Hematopoietic multipotent progenitor cell (in vitro differentiated cells): ENCODE measurements around the gene DHX34. TPM values are rescaled to one million over a fixed set of nuclear protein-coding genes. Genes with fewer than 3 reads are reported as not detected.

ENCODE experiments used
- DNase-seq, 3 donors: peaks; one replicate each; pipeline ENCODE4 v3.0.0-alpha.2; 2011 to 2015; ENCODE audit warnings: low read depth in 2 of 3, low spot score in 2 of 3
- total RNA-seq: library from RNA; depleted of rRNA; stranded (reverse); fragments of >200 nt; gene quantifications from one replicate; pipeline ENCODE4 v1.2.3, GENCODE V29; 2012

Gene DHX34
- total RNA-seq, 1 donor: 18.0 TPM

- DNase-seq: peak in 1 of 3 donors; percentile 36
Measured at GRCh38 chr19:47430041-47430802, 81.1 kb downstream of the DHX34 start.

- no peak for DNase-seq
Measured at GRCh38 chr19:47432091-47432490, 83.0 kb downstream of the DHX34 start.

Other genes starting within 250 kb of the DHX34 start
- 19.4 TPM for gene ZC3H4, start 235.5 kb upstream of the DHX34 start, total RNA-seq
- 35.0 TPM for gene SAE1, start 218.5 kb upstream of the DHX34 start, total RNA-seq
- 5.7 TPM for gene BBC3, start 118.1 kb upstream of the DHX34 start, total RNA-seq
- 6.5 TPM for gene CCDC9, start 92.8 kb upstream of the DHX34 start, total RNA-seq
- 2.2 TPM for gene INAFM1, start 74.4 kb upstream of the DHX34 start, total RNA-seq
- gene C5AR1, start 39.5 kb upstream of the DHX34 start, total RNA-seq: 0.81 TPM
- gene C5AR2, start 17.1 kb upstream of the DHX34 start, total RNA-seq: 0.81 TPM
- under 0.01 TPM for gene MEIS3, start 70.2 kb downstream of the DHX34 start, total RNA-seq
- gene SLC8A2, start 122.6 kb downstream of the DHX34 start, total RNA-seq: under 0.01 TPM
- 6.7 TPM for gene KPTN, start 134.9 kb downstream of the DHX34 start, total RNA-seq
- 50.4 TPM for gene NAPA, start 165.7 kb downstream of the DHX34 start, total RNA-seq
- gene ZNF541, start 223.8 kb downstream of the DHX34 start, total RNA-seq: under 0.01 TPM